GM18951 (cell line): ENCODE measurements around the gene DENND2A.

Experiments used
- POLR2A ChIP-seq: IDR thresholded peaks from 4 replicates; pipeline ENCODE4 v1.6.1; 2011; ENCODE audit warnings: mild to moderate bottlenecking; ENCODE audit not compliant: insufficient read length, insufficient read depth; ENCODE audit errors: extremely low read depth
- in situ Hi-C: fragments of 300-500 bp; cut with MboI; formaldehyde crosslinking; loops from one replicate; pipeline ENCODE4 v1.12.0; 2022; ENCODE audit warnings: low sequenced_read_pairs, mixed read lengths, inconsistent platforms; ENCODE audit not compliant: unreplicated experiment

The DENND2A gene

DNA sequence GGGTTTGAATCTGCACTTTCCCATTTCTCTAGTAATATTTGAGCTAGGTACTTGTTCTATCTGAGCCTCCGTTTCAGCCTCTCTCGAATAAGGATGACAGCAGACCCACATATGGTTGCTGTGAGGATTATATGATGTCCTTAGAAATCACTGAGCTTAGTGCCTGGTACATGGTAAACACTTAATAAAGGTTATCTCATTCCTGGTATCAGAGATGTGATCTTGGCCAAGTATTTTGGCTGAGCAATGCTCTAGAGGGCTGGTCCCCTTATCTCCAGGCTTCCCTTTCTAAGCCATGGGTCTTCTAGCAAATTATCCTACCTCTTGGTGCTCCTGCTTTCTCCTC, 160.9 kb downstream of the DENND2A start:
- no peak for TF ChIP-seq POLR2A
- in situ Hi-C loops, result no loop called here

DNA sequence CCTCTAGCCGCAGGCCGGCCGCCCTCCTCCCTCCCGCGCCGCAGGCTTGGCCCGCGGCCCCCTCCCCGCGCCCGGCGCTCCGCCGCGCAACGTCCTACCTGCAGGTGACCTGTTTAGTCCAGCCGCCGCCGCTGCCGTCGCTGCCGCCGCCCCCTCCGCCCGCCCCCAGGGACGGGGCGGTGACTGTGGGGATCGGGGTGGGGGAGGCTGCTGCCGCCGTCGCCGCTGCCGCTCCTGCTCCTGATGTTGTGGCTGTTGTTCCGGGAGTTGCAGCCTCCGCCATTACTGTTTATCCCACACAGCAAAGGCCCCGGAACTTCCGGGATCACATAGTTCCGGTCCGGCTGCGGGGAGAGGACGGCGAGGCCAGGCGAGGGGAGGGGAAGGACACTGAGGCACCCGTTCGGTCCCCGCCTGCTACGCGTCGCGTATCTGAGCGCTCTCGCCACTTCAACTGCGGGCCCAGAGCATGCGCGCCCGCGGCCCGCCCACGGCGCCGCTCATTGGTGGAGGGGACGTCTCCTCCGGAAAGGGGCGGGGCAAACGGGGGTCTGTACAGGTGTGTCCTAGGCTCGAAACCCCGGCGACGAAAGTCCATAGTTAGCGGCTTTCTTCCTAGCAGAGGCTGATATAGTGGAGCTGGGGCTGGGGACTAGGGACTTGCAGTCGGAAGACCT, 161.4 kb downstream of the DENND2A start, which contains the start of gene MKRN1:
TSS of gene MKRN1 (minus strand) at position 444 of the 677 bp plus-strand sequence. CDS start at position 283, 161 bp downstream.
- in situ Hi-C loops, result no loop called here

DNA sequence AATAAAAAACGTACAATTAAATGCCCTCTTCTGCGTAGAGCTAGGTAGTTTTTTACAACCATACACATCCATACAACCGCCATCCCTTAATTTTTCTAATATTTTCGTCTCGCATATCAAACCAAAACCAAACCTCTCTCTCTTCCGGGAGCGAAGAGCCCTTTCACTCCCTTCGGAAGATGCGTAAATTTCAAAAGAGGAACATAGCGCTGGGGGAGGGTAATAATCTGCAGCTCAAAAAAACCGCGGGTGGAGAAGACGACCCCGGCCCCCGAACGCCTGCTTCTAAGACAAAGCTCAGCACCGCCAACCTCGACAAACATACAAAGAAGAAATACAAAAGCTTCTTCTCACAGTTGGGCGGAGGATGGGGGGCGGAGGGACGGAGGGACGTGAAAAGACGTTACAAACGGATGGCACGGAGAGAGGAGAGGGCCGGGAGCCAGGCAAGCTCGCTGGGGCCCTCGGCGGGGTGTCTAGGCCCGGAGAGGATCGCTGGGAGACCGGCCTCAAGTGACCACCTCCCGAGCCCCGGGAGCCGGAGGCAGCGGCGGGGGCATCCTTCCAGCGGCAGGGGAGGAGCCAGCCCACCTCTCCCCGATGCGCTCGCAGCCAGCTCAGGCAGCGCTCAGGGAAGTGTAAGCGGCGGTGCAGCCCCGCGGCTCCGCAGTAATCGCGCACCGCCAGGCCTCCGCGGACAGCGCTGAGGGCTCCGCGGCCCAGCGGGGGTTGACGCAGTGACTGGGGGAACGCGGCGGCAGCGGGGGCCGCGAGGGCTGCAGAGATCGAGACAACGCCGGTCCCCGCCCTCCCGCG, 162.2 kb downstream of the DENND2A start:
- in situ Hi-C loops, result no loop called here
- no peak for TF ChIP-seq POLR2A

More for the DNA sequence above, 161.4 kb downstream of the DENND2A start, which contains the start of gene MKRN1:
- TF ChIP-seq POLR2A, result peak; percentile 74

DNA sequence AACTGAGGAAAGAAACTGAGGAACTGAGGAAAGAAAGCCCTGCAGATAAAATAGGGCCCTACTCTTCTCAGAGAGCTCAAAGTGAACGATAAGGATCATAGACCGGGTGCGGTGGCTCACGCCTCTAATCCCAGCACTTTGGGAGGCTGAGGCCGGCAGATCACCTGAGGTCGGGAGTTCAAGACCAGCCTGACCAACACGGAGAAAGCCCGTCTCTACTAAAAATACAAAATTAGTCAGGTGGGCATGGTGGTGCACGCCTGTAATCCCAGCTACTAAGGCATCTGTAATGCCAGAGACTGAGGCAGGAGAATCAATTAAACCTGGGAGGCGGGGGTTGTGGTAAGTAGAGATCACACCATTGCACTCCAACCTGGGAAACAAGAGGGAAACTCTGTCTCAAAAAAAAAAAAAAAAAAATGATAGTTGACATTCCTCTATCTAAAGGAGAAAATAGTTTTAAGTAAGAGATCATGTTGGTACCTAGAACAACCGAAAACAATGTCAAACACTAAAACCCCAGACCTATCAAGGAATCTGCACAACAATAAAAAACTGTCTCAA, 163.8 kb downstream of the DENND2A start:
- TF ChIP-seq POLR2A, result no peak
- in situ Hi-C loops, result no loop called here

GRCh38 chr7:140475747-140476333, 164.8 kb downstream of the DENND2A start:
- in situ Hi-C loops, result no loop called here
- no peak for TF ChIP-seq POLR2A
